Ovary (tissue), 3 donors: ENCODE data around the gene ETV5.

Source experiments
- CTCF ChIP-seq, 3 donors: fragments of 450-650 bp in 2 of 3; fragments of 200-600 bp in 1 of 3; IDR thresholded peaks; one replicate each; pipeline versions ENCODE4 v1.5.1 to v1.8.0; 2016 to 2022; ENCODE audit warnings: antibody characterized with exemption in 3 of 3, mild to moderate bottlenecking in 1 of 3
- EP300 ChIP-seq: sonication (generic); formaldehyde crosslinking; IDR thresholded peaks from one replicate; pipeline ENCODE4 v1.6.1; 2017; ENCODE audit warnings: antibody characterized with exemption
- POLR2A ChIP-seq: fragments of 450-650 bp; IDR thresholded peaks from one replicate; pipeline ENCODE4 v1.6.1; 2017; ENCODE audit warnings: antibody characterized with exemption, mild to moderate bottlenecking, moderate library complexity
- donor health status: DM: no; HTN: no; CAD: no.

GRCh38 chr3:186152889-186153292 lies 44.0 kb upstream of the ETV5 start:
- no peak for TF ChIP-seq EP300
- TF ChIP-seq CTCF (IDR thresholded peaks at IDR 0.05): no peak
- TF ChIP-seq POLR2A: no peak
